ENCODE data around the gene ASB10. TPM values are rescaled to one million over a fixed set of nuclear protein-coding genes. Genes with fewer than 3 reads are reported as not detected.

Gene ASB10
- total and polyA plus RNA-seq, 4 donors, result not detected

DNA sequence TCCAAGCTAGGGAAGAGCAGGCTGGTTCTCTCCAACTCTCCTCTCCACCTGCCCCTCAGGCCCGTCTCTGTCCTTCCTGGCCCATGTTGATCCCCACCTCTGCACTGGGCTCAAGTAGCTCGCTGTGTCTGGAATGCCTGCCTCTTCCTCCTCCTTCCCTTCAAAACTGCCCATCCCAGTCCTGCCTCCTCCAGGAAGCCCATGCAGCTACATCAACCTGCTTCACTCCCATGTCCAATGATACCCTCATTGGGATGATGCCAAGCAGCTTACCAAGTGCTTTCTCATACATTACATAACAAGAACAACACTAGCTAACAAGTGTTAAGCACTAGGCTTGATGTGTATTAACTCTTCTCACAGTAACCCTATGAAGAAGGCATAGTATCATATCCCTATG is 8.2 kb downstream of the ASB10 start:
- Histone ChIP-seq H3K9ac (ENCODE audit: low read depth in 1 of 2, low read length in 2 of 2) (no peak overlapping the region), H3K9me3 (ENCODE audit: control insufficient read depth in 4 of 4, low read length in 3 of 4) (no peaks in the 10 kb centered on the region), H3K27me3 (ENCODE audit: control insufficient read depth in 4 of 4, insufficient read depth in 4 of 4, low read length in 3 of 4) (no peaks in the 10 kb centered on the region), H3K4me3 (ENCODE audit: low read depth in 1 of 3, low read length in 3 of 3) (no peak overlapping the region), H3K4me1 (ENCODE audit: control insufficient read depth in 4 of 4, insufficient read depth in 4 of 4, low read length in 3 of 4) (no peaks in the 10 kb centered on the region), H3K27ac (ENCODE audit: low read depth in 1 of 2, low read length in 2 of 2) (no peak overlapping the region), H3K36me3 (ENCODE audit: control insufficient read depth in 4 of 4, insufficient read depth in 3 of 4, low read depth in 1 of 4, low read length in 3 of 4) (no peaks in the 10 kb centered on the region)
- TF ChIP-seq FOXA2 (IDR thresholded peaks at IDR 0.05) (no peak), HNF4G (IDR thresholded peaks at IDR 0.05) (no peak), JUND (IDR thresholded peaks at IDR 0.05) (no peak), RXRA (IDR thresholded peaks at IDR 0.05) (no peak), YY1 (IDR thresholded peaks at IDR 0.05) (no peak), NR2F2 (IDR thresholded peaks at IDR 0.05) (no peak), GABPA (IDR thresholded peaks at IDR 0.05 in 1 of 2, conservative IDR thresholded peaks at IDR 0.05 in 1 of 2) (no peak), SP1 (IDR thresholded peaks at IDR 0.05) (no peak), HNF4A (conservative IDR thresholded peaks at IDR 0.05) (no peak), EGR1 (IDR thresholded peaks at IDR 0.05; ENCODE audit: low read depth in 2 of 2) (no peak), RAD21 (IDR thresholded peaks at IDR 0.05) (no peak), FOXA1 (IDR thresholded peaks at IDR 0.05) (no peak), TAF1 (conservative IDR thresholded peaks at IDR 0.05) (no peak)
- TF ChIP-seq, protein P1, sequence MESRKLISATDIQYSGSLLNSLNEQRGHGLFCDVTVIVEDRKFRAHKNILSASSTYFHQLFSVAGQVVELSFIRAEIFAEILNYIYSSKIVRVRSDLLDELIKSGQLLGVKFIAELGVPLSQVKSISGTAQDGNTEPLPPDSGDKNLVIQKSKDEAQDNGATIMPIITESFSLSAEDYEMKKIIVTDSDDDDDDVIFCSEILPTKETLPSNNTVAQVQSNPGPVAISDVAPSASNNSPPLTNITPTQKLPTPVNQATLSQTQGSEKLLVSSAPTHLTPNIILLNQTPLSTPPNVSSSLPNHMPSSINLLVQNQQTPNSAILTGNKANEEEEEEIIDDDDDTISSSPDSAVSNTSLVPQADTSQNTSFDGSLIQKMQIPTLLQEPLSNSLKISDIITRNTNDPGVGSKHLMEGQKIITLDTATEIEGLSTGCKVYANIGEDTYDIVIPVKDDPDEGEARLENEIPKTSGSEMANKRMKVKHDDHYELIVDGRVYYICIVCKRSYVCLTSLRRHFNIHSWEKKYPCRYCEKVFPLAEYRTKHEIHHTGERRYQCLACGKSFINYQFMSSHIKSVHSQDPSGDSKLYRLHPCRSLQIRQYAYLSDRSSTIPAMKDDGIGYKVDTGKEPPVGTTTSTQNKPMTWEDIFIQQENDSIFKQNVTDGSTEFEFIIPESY (IDR thresholded peaks at IDR 0.05), result no peak
- TF ChIP-seq, protein P2, sequence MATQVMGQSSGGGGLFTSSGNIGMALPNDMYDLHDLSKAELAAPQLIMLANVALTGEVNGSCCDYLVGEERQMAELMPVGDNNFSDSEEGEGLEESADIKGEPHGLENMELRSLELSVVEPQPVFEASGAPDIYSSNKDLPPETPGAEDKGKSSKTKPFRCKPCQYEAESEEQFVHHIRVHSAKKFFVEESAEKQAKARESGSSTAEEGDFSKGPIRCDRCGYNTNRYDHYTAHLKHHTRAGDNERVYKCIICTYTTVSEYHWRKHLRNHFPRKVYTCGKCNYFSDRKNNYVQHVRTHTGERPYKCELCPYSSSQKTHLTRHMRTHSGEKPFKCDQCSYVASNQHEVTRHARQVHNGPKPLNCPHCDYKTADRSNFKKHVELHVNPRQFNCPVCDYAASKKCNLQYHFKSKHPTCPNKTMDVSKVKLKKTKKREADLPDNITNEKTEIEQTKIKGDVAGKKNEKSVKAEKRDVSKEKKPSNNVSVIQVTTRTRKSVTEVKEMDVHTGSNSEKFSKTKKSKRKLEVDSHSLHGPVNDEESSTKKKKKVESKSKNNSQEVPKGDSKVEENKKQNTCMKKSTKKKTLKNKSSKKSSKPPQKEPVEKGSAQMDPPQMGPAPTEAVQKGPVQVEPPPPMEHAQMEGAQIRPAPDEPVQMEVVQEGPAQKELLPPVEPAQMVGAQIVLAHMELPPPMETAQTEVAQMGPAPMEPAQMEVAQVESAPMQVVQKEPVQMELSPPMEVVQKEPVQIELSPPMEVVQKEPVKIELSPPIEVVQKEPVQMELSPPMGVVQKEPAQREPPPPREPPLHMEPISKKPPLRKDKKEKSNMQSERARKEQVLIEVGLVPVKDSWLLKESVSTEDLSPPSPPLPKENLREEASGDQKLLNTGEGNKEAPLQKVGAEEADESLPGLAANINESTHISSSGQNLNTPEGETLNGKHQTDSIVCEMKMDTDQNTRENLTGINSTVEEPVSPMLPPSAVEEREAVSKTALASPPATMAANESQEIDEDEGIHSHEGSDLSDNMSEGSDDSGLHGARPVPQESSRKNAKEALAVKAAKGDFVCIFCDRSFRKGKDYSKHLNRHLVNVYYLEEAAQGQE (IDR thresholded peaks at IDR 0.05), result no peak
- TF ChIP-seq, protein P3, sequence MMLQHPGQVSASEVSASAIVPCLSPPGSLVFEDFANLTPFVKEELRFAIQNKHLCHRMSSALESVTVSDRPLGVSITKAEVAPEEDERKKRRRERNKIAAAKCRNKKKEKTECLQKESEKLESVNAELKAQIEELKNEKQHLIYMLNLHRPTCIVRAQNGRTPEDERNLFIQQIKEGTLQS (IDR thresholded peaks at IDR 0.05), result no peak
- TF ChIP-seq, protein P4, sequence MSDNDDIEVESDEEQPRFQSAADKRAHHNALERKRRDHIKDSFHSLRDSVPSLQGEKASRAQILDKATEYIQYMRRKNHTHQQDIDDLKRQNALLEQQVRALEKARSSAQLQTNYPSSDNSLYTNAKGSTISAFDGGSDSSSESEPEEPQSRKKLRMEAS (IDR thresholded peaks at IDR 0.05), result no peak
- TF ChIP-seq, protein P5, sequence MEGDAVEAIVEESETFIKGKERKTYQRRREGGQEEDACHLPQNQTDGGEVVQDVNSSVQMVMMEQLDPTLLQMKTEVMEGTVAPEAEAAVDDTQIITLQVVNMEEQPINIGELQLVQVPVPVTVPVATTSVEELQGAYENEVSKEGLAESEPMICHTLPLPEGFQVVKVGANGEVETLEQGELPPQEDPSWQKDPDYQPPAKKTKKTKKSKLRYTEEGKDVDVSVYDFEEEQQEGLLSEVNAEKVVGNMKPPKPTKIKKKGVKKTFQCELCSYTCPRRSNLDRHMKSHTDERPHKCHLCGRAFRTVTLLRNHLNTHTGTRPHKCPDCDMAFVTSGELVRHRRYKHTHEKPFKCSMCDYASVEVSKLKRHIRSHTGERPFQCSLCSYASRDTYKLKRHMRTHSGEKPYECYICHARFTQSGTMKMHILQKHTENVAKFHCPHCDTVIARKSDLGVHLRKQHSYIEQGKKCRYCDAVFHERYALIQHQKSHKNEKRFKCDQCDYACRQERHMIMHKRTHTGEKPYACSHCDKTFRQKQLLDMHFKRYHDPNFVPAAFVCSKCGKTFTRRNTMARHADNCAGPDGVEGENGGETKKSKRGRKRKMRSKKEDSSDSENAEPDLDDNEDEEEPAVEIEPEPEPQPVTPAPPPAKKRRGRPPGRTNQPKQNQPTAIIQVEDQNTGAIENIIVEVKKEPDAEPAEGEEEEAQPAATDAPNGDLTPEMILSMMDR (IDR thresholded peaks at IDR 0.05; ENCODE audit: low read depth, low read length, missing input control), result no peak
- no peak for DNase-seq (ENCODE audit: low spot score)
- 80% methylated on average over 2 of the region's 2 CpGs for WGBS

Measured in liver (tissue), 9 donors.